Activated naive CD8-positive, alpha-beta T cell (primary cell): ENCODE data around the gene RUSF1.
"Not testable (repeated sequence)": the region's sequence is repeated elsewhere in the genome, so short reads cannot be mapped to it uniquely, and the experiment has no call there.

Source experiments
- H3K27ac Mint-ChIP-seq: one replicate; pipeline ENCODE4 v1.8.0; 2021; ENCODE audit warnings: mixed read lengths
- H3K27me3 Mint-ChIP-seq: one replicate; pipeline ENCODE4 v1.8.0; 2021; ENCODE audit warnings: mixed read lengths
- H3K36me3 Mint-ChIP-seq: one replicate; pipeline ENCODE4 v1.8.0; 2021; ENCODE audit warnings: mixed read lengths
- H3K4me1 Mint-ChIP-seq: one replicate; pipeline ENCODE4 v1.8.0; 2021; ENCODE audit warnings: low read depth, mixed read lengths
- H3K4me3 Mint-ChIP-seq: one replicate; pipeline ENCODE4 v1.8.0; 2021; ENCODE audit warnings: mild to moderate bottlenecking, mixed read lengths
- H3K9me3 Mint-ChIP-seq: one replicate; pipeline ENCODE4 v1.8.0; 2021; ENCODE audit warnings: low read depth, mixed read lengths

The RUSF1 gene

DNA sequence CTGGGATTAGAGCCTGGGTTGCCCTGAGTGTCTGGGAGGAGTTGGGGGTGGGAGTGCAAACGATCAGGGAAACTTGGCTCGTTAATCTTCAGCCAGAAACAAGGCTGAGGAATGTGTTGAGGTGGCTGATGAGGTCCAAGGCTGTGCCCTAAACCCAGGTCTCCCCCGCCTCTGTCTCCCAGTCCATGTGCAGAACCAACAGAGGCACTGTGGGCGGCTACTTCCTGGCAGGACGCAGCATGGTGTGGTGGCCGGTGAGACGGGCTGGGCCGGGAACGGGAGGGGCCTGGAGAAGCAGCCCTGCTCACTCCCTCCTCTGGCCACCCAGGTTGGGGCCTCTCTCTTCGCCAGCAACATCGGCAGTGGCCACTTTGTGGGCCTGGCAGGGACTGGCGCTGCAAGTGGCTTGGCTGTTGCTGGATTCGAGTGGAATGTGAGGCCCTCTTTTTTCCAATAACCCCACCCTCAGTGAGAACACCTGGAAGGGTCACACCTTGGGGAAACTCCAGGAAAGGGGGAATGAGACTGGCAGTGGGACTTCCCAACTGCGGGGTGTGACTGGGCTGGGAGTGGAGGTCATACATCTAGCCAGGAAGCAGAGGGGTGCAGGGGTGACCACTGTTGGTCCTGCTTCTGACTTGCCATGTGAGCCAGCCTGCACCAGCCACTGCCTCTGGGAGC, 23.6 kb downstream of the RUSF1 start:
- Mint-ChIP-seq H3K36me3 (no peaks in the 10 kb centered on the region), H3K4me1 (peaks cover 6% of the 10 kb centered on the region), H3K4me3 (no peak overlapping the region), H3K27ac (no peak overlapping the region), H3K27me3 (no peaks in the 10 kb centered on the region), H3K9me3 (no peaks in the 10 kb centered on the region)

DNA sequence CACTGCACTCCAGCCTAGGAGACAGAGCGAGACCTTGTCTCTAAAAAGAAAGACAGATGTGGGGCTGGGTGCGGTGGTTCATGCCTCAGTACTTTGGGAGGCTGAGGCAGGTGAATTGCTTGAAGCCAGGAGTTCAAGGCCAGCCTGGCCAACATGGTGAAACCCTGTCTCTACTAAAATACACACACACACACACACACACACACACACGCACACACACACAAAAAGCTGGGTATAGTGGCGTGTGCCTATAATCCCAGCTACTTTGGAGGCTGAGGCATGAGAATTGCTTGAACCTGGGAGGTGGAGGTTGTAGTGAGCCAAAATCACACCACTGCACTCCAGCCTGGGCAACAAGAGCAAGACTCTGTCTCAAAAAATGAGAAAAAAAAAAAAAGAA, 24.1 kb downstream of the RUSF1 start:
- not testable (repeated sequence) for H3K27ac Mint-ChIP-seq, H3K36me3 Mint-ChIP-seq, H3K4me1 Mint-ChIP-seq, H3K27me3 Mint-ChIP-seq, H3K4me3 Mint-ChIP-seq, H3K9me3 Mint-ChIP-seq

DNA sequence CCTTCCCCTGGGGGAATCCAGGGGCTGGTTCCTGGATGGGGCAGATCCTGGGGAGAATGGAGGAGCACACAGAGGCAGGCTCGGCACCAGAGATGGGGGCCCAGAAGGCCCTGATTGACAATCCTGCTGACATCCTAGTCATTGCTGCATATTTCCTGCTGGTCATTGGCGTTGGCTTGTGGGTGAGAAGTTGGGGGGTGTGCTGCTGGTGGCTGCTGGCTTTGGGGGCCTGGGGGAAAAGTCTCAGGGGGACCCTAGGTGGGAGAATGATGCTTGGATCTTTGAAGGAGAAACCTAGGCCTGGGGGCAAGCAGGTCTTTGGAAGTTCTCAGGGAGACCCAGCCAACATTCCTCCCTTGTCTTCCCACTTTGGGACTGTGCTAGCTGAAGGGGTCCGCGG, 25.1 kb downstream of the RUSF1 start, which contains the start of gene SLC5A2:
SLC5A2 (plus strand) TSS at position 43 of the 400 bp plus-strand sequence; CDS start at position 57, 14 bp downstream.
- H3K27ac Mint-ChIP-seq: no peak within 1 kb of the TSS
- no peaks in the 10 kb centered on the region for H3K27me3 Mint-ChIP-seq
- no peaks in the 10 kb centered on the region for H3K9me3 Mint-ChIP-seq
- H3K36me3 Mint-ChIP-seq: no peaks in the 10 kb centered on the region
- H3K4me3 Mint-ChIP-seq: no peak within 1 kb of the TSS
- H3K4me1 Mint-ChIP-seq: peaks cover 6% of the 10 kb centered on the region

DNA sequence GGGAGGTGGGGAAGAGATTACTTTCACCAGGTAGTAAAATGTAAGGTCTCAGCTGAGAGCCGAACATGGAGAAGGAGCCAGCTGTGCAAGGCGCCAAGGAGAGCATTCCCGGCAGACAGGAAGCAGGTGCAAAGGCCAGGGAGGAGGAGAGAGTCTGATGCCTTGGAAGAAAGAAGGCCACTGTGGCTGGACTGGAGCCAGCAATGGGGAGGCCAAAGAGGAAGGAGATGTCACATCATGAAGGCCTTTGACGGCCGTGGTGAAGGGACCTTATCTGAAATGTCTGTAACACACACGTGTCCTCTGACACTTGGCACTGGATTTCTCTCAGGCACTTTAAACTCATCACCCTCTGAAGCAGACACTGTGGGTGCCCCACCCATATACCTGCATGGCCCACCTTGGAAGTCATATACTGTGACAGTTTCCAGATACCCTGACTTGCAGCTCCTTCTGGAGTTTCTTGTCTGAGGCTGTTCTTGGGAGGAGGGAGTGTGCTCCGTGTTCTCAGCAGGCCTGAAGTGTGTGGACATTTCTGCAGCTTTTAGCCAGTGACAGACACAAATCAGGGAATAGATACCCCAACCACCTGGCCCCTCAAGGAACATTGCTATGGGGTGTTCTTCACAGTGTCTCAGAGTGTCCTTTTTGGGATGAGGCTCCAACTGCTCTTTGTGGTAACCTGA, 27.2 kb downstream of the RUSF1 start:
- no peak overlapping the region for H3K27ac Mint-ChIP-seq
- no peaks in the 10 kb centered on the region for H3K36me3 Mint-ChIP-seq
- peaks cover 14% of the 10 kb centered on the region for H3K4me1 Mint-ChIP-seq
- no peaks in the 10 kb centered on the region for H3K27me3 Mint-ChIP-seq
- H3K4me3 Mint-ChIP-seq: no peak overlapping the region
- no peaks in the 10 kb centered on the region for H3K9me3 Mint-ChIP-seq

DNA sequence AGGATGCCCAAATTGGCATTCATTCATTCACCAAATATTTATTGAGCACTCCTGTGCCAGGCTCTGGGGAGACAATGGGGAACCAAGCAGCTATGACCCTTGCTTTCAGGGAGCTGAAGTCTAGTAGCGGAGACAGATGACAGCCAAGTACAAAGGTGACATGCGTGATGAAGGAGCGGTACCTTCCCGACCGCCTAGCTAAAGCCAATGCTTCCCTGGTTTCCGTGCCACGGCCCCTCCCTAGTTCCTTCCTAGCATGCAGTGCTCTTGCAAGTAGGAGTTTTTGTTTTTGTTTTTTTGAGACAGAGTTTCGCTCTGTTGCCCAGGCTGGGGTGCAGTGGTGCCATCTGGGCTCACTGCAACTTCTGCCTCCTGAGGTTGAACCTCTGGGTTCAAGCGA, 28.4 kb downstream of the RUSF1 start:
- no peak overlapping the region for H3K27ac Mint-ChIP-seq
- peaks cover 14% of the 10 kb centered on the region for H3K4me1 Mint-ChIP-seq
- H3K4me3 Mint-ChIP-seq: no peak overlapping the region
- H3K9me3 Mint-ChIP-seq: no peaks in the 10 kb centered on the region
- H3K27me3 Mint-ChIP-seq: no peaks in the 10 kb centered on the region
- H3K36me3 Mint-ChIP-seq: no peaks in the 10 kb centered on the region

DNA sequence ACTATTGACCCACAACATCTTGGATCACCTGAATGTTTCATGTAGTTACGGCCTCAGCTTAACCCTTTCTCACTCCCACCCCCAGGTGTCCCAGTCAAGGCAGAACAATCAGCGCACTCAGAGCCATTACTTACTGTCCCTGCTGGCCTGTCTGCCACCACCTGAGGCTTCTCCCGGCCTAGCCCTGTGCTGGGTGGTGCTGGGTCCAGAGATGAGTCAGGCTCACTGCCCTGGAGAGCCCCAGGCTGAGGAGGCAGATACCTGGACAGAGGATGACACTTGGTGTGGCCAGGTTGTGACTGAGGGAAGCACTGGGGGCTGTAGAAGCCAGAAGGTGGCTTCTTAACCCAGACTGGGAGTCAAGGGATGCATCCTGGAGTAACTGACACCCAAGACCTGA, 29.2 kb downstream of the RUSF1 start:
- Mint-ChIP-seq H3K4me1 (peaks cover 14% of the 10 kb centered on the region), H3K4me3 (no peak overlapping the region), H3K9me3 (no peaks in the 10 kb centered on the region), H3K36me3 (no peaks in the 10 kb centered on the region), H3K27me3 (no peaks in the 10 kb centered on the region), H3K27ac (no peak overlapping the region)

DNA sequence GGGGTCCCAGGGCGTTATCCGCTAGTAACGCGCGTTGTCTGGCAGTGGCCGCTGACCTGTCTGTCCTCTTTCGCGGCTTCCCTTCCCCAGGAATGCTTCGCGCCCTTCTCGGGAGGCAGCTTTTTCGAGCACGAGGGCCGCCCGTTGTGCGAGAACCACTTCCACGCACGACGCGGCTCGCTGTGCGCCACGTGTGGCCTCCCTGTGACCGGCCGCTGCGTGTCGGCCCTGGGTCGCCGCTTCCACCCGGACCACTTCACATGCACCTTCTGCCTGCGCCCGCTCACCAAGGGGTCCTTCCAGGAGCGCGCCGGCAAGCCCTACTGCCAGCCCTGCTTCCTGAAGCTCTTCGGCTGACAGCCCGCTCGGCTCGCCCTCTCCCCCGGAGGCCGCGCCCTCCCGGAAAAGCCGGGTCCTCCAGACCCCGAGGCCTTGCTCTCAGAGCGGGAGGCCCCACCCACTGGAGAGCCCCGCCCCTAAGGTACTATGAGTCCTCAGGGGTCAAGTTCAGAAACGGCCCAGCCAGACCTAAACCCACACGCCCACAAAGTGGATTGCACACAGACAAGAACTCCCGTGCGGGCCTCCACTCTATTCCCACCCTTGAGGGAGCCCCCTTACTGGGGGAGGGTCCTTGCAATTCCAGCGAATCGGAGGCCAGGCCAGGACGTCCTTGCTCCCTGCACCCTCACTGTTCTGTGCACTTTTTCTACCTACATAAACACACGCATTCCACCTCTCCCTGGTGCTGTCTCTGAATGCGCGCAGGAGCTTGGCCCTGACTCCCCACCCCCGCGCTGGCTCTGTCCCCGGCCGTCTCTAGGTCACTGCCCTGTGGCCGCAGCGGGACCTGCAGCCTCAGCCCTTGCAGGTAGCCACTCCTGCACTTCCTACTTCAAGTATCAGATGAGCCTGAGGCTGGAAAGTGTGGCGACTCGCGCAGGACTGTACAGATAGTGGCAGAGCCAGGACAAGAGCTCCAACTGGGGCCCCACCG, 30.7 kb downstream of the RUSF1 start:
- no peak overlapping the region for H3K27ac Mint-ChIP-seq
- peak overlapping the region; percentile 79 for H3K4me3 Mint-ChIP-seq
- H3K27me3 Mint-ChIP-seq: peaks cover under 1% of the 10 kb centered on the region
- peaks cover 16% of the 10 kb centered on the region for H3K4me1 Mint-ChIP-seq
- no peaks in the 10 kb centered on the region for H3K36me3 Mint-ChIP-seq
- no peaks in the 10 kb centered on the region for H3K9me3 Mint-ChIP-seq

DNA sequence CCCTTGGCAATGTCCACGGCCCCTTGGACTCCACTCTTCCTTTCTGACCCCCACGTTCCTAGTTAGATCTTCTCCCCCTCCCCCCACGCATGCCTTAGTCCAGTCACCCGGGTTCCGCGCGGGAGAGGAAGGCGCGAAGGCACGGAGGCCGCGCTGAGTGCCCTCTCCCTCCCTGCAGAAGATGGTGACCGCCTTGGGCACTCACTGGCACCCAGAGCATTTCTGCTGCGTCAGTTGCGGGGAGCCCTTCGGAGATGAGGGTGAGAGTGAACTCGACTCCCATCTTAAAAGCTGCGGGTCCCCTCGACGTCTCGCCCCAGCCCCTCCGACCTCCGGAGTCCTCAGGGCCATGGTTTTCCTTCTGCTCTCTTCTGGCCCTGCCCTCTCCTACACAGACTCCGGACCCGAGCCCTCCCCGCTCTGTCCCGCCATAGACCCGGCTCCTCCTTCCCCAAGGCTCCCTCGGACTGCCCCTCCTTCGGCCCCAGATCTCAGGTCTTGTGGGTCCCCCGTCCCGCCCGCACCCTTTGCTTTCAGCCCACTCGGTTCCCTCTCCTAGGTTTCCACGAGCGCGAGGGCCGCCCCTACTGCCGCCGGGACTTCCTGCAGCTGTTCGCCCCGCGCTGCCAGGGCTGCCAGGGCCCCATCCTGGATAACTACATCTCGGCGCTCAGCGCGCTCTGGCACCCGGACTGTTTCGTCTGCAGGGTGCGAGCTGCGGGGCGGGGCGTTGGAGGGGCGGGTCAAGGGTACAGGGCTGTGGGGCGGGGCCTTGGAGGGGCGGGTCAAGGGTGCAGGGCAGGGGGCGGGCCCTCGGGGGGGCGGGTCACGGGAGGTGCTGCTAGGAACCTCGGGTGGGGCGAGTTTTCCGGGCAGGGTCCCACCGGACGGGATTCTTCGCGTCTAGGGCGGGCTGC, 31.6 kb downstream of the RUSF1 start:
- Mint-ChIP-seq H3K36me3 (no peaks in the 10 kb centered on the region), H3K4me1 (peaks cover 18% of the 10 kb centered on the region), H3K27me3 (peaks cover 2% of the 10 kb centered on the region), H3K27ac (peak overlapping the region; percentile 50), H3K9me3 (no peaks in the 10 kb centered on the region), H3K4me3 (peak overlapping the region; percentile 83)

DNA sequence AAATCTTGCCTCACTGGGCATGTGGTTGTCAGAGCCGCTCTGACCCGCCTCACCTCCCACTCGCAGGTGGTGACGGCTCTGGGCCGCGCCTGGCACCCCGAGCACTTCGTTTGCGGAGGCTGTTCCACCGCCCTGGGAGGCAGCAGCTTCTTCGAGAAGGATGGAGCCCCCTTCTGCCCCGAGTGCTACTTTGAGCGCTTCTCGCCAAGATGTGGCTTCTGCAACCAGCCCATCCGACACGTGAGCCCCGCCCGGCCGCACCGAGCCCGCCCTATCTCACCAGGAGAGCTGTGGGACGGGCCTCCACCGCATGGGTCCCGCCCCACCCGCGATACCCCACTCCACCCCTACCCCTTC, 32.3 kb downstream of the RUSF1 start:
- Mint-ChIP-seq H3K27me3 (peaks cover 6% of the 10 kb centered on the region), H3K36me3 (no peaks in the 10 kb centered on the region), H3K9me3 (no peaks in the 10 kb centered on the region), H3K4me3 (peak overlapping the region; percentile 83), H3K4me1 (peaks cover 20% of the 10 kb centered on the region), H3K27ac (no peak overlapping the region)

DNA sequence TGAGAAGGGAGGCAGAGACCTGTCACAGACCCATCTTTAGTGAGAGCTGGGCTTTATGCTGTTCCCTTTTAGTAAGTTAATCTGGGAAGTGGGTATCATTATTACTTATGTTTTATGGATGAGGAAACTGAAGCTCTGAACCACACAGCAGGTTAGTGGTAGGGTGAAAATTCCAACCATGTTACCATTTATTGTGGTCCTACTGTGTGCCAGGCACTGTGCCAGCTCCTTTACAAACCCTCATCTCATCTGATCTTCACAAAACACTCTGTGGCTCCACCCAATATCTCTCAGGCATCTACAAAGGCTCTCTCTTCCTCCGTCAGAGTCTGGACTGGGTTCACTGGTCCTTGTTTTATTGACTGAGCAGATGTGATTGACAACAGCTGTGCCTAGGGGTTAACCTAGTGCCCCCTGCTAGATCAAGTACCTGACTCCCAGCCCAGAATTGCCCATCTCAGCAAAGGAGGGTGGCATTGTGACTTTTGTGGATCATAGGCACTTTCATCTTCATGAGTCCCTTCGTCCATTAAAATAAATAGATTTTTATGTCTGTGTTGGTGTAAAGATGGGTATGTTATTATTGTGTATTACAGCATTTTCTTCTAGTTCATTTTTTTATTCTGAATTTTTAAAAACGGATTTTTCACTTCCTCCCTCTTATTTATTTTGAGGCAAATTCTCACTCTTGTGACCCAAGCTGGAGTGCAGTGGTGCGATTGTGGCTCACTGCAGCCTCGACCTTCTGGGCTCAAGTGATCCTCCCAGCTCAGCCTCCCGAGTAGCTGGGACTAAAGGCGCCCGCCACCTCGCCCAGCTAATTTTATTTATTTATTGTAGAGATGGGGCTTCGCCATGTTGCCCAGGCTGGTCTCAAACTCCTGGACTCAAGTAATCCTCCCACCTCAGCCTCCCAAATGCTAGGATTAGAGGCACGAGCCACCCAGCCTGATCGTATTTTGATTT, 33.1 kb downstream of the RUSF1 start:
- peak overlapping the region; percentile 44 for H3K4me3 Mint-ChIP-seq
- no peaks in the 10 kb centered on the region for H3K9me3 Mint-ChIP-seq
- H3K36me3 Mint-ChIP-seq: no peaks in the 10 kb centered on the region
- peaks cover 6% of the 10 kb centered on the region for H3K27me3 Mint-ChIP-seq
- no peak overlapping the region for H3K27ac Mint-ChIP-seq
- peaks cover 20% of the 10 kb centered on the region for H3K4me1 Mint-ChIP-seq

DNA sequence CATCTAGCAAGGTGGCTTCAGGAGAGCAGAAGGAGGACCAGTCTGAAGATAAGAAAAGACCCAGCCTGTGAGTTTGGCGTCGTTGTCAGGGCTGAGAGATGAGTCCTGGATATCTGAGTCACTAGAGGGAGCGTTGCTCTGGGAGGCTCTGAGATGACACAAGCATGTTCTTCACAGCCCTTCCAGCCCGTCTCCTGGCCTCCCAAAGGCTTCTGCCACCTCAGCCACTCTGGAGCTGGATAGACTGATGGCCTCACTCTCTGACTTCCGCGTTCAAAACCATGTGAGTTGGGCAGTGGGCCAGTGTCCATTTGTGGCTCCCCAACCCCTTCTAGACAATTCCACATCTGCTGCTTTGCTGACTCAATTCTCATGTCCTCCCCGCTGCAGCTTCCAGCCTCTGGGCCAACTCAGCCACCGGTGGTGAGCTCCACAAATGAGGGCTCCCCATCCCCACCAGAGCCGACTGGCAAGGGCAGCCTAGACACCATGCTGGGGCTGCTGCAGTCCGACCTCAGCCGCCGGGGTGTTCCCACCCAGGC, 33.9 kb downstream of the RUSF1 start:
- no peaks in the 10 kb centered on the region for H3K36me3 Mint-ChIP-seq
- peaks cover 6% of the 10 kb centered on the region for H3K27me3 Mint-ChIP-seq
- H3K4me1 Mint-ChIP-seq: peaks cover 20% of the 10 kb centered on the region
- H3K4me3 Mint-ChIP-seq: peak overlapping the region; percentile 42
- no peaks in the 10 kb centered on the region for H3K9me3 Mint-ChIP-seq
- no peak overlapping the region for H3K27ac Mint-ChIP-seq

DNA sequence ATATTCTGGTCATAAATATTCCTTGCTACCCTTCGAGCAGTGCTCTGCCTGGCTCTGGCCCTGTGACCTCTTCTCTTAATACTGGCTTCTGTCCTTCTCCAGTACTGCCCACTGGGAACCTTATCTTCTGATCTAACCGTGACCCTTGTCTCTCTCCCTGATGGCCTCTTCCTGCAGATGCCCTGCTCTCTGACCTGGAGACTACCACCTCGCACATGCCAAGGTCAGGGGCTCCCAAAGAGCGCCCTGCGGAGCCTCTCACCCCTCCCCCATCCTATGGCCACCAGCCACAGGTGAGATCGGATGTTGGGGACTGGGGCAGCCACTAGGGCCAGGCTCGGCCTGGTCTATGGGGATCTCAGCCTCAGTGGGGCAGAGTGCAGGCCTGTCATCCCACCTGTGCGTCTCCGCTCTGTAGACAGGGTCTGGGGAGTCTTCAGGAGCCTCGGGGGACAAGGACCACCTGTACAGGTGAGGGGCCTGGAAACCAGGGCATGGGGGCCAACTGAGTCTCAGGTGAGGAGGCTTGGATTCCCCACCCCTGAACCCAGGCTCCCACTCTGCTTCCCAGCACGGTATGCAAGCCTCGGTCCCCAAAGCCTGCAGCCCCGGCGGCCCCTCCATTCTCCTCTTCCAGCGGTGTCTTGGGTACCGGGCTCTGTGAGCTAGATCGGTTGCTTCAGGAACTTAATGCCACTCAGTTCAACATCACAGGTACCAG, 34.8 kb downstream of the RUSF1 start:
- Mint-ChIP-seq H3K9me3 (no peaks in the 10 kb centered on the region), H3K36me3 (no peaks in the 10 kb centered on the region), H3K27me3 (peaks cover 6% of the 10 kb centered on the region), H3K4me1 (peaks cover 20% of the 10 kb centered on the region), H3K4me3 (peak overlapping the region; percentile 7), H3K27ac (no peak overlapping the region)
